GM21786 (cell line): ENCODE measurements around the gene CMSS1.

Experiments
- ATAC-seq: cut with Tn5 transposase; IDR thresholded peaks from one replicate; pipeline ENCODE4 v1.9.1; 2021; ENCODE audit not compliant: unreplicated experiment

The CMSS1 gene

GRCh38 chr3:99851955-99852354, 34.3 kb downstream of the CMSS1 start:
- ATAC-seq = no peak

- ATAC-seq = no peak
Observed at GRCh38 chr3:99852851-99853250, 35.2 kb downstream of the CMSS1 start.

- no peak for ATAC-seq
Observed at GRCh38 chr3:99854756-99855298, 37.2 kb downstream of the CMSS1 start.

GRCh38 chr3:99855900-99856299, 38.2 kb downstream of the CMSS1 start:
- no peak for ATAC-seq

- ATAC-seq = no peak
Observed at GRCh38 chr3:99856437-99857220, 39.0 kb downstream of the CMSS1 start.

- no peak for ATAC-seq
Observed at GRCh38 chr3:99857278-99857677, 39.6 kb downstream of the CMSS1 start.

- ATAC-seq = no peak
Observed at GRCh38 chr3:99858469-99858868, 40.8 kb downstream of the CMSS1 start.

- ATAC-seq = no peak
Observed at GRCh38 chr3:99859825-99860224, 42.2 kb downstream of the CMSS1 start.

- ATAC-seq = no peak
Observed at GRCh38 chr3:99861216-99861615, 43.6 kb downstream of the CMSS1 start.

- no peak for ATAC-seq
Observed at GRCh38 chr3:99862208-99862607, 44.5 kb downstream of the CMSS1 start.

GRCh38 chr3:99863002-99863401, 45.3 kb downstream of the CMSS1 start:
- ATAC-seq = no peak

GRCh38 chr3:99863588-99863987, 45.9 kb downstream of the CMSS1 start:
- ATAC-seq = no peak

- ATAC-seq = no peak
Observed at GRCh38 chr3:99864289-99864688, 46.6 kb downstream of the CMSS1 start.

- no peak for ATAC-seq
Observed at GRCh38 chr3:99865321-99865720, 47.7 kb downstream of the CMSS1 start.

- no peak for ATAC-seq
Observed at GRCh38 chr3:99866261-99866761, 48.6 kb downstream of the CMSS1 start.

GRCh38 chr3:99867594-99868310, 50.1 kb downstream of the CMSS1 start:
- no peak for ATAC-seq

GRCh38 chr3:99868311-99868646, 50.6 kb downstream of the CMSS1 start:
- no peak for ATAC-seq

GRCh38 chr3:99869621-99870020, 52.0 kb downstream of the CMSS1 start:
- no peak for ATAC-seq

- ATAC-seq = no peak
Observed at GRCh38 chr3:99870712-99871111, 53.0 kb downstream of the CMSS1 start.

GRCh38 chr3:99871231-99872045, 53.8 kb downstream of the CMSS1 start:
- ATAC-seq = no peak

GRCh38 chr3:99872923-99873254, 55.2 kb downstream of the CMSS1 start:
- peak; percentile 43 for ATAC-seq
